Measurements from ENCODE around the gene UBIAD1. TPM values are rescaled to one million over a fixed set of nuclear protein-coding genes. Genes with fewer than 3 reads are reported as not detected.

The UBIAD1 gene
- total RNA-seq, 1 experiment from 2014 or later, result 13.6 TPM

DNA sequence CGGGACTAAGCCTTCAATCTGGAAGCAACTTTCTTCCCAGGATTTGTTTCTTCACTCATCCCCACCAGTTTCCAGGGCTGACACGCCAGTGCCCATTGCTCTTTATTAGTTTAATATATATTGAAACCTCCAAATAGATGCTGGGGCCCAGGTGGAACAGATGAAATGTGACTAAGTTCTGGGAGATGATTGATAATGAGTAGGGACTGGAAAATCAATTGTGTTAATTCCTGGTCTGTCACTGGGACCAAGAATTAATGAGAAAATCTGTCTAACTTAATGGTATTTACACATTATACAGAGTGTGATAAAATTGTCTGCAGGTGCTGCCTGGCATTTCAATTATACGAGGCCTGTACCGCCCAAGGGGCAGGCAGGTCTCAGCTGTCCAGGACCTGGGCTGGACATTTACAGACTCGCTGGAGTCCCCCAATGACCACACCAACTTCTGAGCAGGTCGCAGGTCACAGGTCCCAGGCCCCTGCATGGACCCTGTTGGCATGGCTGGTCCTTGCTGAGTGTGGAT lies 35.8 kb downstream of the UBIAD1 start:
- DNase-seq (ENCODE audit: extremely low read depth, low read depth), result no peak

DNA sequence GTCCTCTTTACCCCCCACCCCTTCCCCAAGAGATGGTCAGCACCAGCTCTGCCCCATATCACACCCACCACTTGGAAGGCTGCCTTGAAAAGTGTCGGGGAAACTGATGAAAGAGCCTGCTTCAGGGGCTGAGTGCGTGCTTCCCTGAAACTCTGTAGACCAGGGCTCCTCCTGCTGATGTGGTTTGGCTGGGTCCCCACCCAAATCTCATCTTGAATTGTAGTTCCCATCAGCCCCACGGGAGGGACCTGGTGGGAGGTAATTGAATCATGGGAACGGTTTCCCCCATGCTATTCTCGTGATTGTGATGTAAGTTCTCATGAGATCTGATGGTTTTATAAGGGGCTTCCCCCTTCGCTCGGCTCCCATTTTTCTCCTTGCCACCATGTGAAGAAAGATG lies 36.4 kb downstream of the UBIAD1 start:
- DNase-seq (ENCODE audit: extremely low read depth, low read depth), result no peak

DNA sequence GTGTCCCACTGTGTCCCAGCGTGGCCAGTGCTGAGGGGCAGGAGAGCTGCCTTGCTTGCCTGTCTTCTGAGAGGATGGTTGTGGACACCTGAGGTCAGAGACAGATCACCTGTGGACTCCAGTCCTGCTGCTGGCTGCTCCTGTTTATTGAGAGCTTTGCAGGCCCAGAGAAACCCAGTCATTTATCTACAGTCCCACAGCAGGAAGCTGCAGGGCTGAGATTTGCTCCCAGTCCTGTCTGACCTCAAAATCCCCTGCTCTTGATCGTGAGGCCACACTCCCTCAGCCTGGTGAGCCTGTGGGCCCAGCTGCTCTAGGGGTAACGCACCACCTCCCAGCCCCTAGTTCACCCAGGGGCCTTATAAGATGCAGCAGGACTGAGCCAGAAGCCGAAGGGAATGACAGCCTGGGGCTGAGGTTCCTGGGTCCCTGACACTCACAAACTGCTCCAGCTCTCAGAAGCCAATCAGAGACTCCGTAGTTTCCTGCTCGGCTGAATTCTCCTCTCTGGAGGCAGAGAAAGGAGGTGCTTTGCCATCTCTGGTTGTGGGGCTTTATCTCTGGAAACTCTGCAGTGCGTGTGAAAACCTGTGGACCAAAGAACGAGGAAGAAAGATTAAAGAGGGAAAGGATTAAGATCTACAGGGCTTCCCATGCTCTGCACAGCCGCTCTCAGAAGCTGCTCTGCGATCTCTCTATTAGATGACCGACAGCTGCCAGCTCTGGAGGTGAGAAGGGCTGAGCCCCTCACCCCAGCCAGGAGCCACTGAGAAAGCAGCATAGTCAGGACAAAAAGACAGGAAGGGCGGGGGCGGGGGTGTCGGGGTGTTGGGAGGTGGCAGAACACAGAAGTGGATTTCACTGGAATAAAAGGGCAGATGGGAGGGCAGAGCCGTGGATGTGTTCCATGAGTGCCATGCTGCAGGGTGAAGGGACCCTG lies 39.1 kb downstream of the UBIAD1 start:
- no peak for DNase-seq (ENCODE audit: extremely low read depth, low read depth)

DNA sequence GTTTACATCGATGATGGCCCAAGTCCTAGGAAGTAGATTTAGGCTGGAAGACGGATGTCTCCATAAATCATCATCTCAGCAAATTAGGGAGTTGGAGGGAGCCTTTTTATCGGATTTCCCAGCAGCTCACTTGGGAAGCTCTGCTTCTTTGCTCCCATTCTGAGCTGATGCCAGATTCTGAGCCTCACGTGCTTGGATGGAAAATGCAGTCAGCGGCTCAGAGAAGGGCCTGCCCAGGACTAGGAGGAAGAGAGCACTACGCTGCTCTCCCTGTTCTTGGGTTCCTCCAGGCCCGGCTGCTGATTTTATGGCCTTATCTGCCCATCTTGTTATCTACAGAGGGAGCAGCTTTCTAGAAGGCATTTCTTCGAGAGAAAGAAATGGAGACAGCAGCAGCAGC lies 42.0 kb downstream of the UBIAD1 start:
- DNase-seq (ENCODE audit: extremely low read depth, low read depth), result no peak

DNA sequence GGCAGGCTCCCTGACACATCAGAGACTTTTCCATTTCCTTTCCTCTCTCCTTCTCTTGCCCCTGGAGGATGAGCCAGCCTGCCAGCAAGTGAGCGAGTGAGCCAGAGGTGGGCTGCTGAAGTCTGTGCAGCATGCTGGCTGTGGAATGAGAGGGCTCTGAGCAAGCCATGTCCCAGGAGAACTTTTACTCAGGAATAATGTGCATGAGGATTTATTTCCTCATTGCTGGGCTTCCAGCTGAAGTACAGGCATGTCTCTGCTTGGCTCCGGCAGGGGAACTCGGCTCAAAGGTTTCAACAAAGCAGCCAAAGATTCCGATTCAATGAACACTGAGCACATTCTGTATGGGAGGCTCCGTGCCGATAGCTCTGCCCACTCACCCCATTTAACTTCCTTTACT lies 43.7 kb downstream of the UBIAD1 start:
- no peak for DNase-seq (ENCODE audit: extremely low read depth, low read depth)

DNA sequence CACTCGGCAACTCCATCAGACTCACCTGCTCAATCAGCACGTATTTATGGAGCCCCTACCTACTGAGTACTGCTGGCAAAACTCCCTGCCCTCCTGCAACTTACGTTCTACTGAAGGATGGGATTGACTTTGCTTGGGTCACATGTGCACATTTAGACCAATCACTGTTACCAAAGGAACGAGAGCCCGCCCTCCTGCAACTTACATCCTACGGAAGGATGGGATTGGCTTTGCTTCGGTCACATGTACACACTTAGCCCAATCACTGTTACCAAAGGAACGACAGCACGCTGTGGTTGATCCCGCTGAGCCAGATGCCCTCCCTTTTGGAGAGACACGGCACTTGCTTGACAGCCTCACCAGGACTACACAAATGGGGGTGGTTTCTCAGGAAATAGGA lies 46.0 kb downstream of the UBIAD1 start:
- DNase-seq (ENCODE audit: extremely low read depth, low read depth), result no peak

DNA sequence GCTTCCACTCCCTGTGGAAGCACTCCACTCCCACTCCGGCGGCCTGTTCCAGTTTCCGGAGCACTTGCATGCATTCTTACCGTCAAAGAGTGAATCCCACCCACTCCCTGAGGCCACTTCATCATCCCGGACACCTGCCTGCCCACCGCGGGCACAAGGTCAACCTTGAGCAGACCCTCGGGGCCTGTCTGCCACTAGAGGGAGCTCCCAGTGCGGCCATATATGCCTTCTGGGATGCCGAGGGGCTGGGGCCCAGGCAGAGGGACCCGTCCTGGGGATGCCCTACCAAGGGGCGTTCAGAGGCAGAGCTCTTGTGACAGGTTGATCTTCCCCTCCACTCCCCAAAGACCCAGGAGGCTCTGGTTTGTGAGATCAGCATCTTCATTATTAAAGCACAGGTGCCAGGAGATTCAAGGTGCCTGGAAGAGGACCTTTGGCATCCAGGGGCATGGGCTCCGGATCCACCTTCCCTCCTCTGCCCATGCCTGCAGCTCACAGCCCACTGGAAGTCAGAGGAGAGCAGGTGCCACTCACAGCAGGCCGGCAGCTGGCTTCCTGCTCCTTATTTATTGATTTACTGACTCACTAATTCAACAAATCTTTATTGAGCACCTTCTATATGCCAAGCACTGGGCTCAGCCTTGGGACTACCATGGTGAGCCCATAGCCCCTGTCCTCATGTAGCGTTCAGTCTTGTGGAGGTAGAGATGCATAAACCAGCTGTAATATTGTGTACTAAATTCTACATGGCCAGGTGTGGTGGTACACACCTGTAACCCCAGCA lies 47.3 kb downstream of the UBIAD1 start:
- DNase-seq (ENCODE audit: extremely low read depth, low read depth), result no peak

DNA sequence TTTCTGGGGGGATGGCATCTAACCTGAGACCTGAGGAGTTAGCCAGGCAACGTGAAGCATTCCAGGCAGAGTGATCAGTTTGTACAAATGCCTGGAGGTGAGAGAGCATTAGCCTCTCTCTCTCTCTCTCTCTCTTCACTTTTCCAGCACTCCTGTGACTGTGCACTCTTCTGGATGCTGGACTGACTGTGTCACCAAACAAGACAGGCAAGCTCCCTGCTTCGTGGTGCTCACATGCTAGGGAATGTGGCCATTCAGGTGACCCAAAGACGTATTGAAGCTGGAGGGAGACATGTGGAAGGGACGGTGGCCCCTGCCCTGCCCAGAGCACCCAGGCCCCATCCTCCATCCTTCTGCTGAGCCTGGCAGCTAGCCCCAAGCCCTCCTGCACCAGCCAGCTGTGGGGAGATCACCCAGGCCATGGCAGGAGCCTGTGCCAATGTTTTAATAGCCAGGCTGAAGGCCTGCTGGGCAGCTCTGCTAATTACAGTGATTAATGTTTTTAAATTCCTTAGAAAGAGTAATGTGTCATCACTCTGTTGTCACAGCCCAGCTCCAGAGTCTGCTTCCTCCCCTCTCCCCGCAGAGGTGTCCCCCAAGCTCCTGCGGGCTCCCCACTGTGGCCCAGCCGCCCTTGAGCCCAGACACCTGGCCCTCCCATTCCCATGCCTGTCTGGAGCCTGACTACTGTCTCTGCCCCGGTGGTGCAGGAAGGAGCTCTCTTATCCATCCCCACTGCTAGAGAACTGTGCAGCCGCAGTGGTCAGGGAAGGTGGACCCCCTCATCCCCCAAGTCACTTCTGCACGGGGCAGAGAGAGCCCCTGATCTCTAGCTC lies 48.9 kb downstream of the UBIAD1 start:
- DNase-seq (ENCODE audit: extremely low read depth, low read depth), result no peak

DNA sequence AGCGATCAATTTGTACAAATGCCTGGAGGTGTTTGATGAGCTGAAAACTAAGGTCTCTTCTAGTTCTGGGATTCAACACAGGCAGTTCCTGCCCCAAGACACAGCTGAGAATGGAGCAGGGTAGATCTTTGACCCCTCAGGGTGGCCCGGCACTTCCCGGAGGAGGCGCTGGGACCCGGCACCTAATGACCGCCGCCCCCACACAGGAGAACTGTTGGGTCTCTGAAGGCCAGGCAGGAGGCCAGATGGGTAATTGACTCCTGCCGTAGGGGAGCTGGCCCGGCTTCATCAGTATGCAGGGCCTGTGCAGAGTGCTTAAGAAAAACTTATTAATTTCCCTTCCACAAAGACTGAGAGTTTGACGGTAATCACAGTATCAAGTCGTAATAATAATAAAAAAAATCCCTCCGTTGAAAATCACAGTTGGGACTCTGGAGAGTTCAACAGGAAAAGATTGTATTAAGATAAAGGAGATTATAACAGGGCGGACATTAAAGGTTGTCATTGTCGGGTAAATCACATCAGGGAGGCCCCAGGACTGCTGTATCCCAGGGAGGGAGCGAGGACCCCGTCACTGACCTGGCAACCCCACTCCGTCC lies 51.7 kb downstream of the UBIAD1 start:
- DNase-seq (ENCODE audit: extremely low read depth, low read depth), result no peak

DNA sequence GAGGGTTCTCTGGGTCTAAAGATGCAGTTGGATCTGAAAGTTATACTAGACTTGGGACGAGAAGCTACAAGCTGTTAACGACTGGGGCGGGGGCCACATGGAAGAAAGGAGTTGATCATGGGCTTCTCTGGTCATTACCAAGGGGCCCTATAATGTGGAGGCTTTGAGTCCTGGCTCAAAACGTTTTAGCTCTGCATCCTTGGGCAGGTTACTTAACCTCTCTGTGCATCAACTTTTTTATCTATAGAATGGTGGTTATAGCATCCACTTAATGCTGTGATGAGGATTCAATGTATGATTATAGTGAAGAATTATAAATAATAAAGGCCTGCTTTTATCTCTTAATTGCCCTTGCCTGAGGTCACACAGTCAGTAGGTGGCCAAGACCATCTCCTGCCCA lies 53.1 kb downstream of the UBIAD1 start:
- DNase-seq (ENCODE audit: extremely low read depth, low read depth), result no peak

DNA sequence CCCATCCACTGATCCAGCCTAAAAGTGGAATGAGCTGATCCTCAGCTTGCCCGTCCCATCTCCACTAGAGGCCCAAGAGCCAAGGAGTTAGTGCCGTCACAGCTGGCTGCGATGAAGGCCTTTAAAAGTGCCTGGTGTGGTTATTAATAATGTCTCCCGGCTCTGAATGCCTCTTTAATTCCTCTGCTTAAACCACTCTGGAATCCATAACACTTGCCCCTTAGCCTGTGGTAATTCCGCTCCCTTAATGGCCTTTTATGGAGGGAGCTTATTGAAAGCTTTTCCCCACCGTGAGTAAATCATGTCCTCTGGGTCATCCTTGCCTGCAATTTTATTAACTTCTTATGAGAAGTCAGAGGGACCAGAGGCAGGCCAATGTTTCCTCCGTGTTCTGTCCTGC lies 55.4 kb downstream of the UBIAD1 start:
- DNase-seq (ENCODE audit: extremely low read depth, low read depth), result no peak

DNA sequence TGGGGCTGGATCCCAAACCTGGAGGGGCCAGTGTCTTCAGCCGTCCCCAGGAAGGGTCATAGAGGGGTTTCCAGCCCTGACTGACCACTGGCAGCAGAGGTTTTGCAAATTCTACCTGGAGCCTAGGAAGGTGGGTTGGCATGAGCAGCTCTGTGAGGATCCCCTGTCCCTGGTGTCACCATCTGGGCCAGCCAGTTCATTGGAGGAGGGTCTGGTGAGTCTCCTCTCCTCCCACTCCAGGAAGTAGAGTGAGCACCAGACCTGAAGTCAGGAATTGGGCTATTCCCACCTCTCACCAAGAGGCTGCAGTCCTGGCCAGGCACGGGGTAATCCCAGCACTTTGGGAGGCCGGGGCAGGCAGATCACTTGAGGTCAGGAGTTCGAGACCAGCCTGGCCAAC lies 57.4 kb downstream of the UBIAD1 start:
- DNase-seq (ENCODE audit: extremely low read depth, low read depth), result no peak

DNA sequence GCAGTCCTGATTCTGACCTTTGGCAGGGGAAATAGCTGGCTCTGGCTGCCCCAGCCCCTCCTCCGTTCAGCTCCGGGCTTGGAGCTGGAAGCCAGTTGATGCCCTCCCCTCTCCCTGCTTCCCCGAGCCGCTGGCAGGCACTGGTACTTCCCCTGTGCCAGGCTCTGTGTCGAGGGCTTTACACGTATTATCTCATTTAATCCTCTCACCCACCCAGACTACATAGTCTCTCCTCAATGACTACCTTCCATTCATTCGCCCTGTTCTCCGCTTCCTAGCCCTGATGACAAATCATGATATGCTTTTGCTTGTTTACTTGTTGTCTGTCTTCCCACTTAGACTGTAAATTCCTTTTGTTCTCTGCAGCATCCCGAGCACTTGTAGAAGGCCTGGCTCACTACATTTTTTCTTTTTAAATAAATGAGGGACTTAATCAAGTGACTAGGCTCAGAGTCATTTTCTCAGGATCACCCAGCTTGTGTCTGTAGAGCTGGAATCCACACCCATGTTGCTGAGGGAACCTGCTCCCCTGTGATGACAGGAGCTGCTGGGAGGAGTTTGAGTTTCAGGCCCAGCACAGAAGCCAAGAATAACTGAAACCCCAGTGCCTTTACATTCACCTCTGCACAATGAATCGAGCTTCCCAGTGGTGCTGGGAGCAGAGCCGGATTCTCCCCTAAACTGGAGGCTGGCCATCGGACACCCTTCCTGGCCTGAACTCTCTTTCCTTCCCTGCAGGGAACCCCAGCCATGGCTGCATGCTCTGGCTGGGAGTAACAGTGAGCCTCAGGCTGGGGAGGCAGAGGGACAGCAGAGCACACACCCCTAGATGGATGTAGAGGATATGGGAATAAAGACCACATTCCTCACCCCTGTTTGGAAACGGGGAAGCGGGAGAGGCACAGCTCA lies 58.3 kb downstream of the UBIAD1 start:
- no peak for DNase-seq (ENCODE audit: extremely low read depth, low read depth)

DNA sequence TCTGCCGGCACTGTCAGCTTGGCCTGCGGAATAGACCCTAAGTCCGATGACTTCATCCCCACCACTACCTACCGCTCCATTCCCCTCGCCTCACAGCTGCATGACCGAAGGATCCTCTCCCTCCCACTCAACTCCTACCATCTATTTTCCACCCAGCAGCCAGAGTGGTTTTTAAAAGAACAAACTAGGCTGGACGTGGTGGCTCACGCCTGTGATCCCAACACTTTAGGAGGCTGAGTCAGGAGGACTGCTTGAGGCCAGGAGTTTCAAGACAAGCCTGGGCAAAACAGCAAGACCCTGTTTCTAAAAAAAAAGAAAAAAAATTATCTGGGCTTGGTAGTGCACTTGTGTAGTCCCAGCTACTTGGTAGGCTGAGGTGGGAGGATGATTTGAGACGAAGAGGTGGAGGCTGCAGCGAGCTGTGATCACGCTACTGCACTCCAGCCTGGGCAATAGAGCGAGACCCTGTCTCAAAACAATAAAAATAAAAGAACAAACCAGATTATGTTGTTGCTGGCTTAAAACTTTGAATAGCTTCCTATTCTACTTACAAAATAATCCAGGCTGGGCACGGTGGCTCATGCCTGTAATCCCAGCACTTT lies 59.0 kb downstream of the UBIAD1 start:
- DNase-seq (ENCODE audit: extremely low read depth, low read depth), result no peak

DNA sequence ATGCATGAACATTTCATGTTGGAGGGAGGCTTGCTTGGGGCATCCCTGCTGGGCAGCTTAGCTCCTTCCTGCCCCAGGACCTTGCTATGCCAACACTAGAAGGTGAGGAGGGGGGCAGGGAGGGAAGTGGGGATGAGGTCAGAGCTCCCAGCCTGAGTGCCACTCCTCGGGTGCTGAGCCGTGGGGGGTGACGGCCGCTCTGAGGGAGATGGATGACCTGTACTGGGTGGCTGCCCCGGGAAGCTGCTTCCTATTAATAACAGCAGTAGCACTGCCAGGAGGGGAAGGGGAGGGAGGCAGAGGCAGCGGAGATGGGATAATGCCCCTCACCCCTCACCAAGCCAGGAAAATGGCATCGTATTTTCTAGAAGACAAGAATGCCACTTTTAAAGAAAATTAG lies 60.6 kb downstream of the UBIAD1 start:
- DNase-seq (ENCODE audit: extremely low read depth, low read depth), result no peak

DNA sequence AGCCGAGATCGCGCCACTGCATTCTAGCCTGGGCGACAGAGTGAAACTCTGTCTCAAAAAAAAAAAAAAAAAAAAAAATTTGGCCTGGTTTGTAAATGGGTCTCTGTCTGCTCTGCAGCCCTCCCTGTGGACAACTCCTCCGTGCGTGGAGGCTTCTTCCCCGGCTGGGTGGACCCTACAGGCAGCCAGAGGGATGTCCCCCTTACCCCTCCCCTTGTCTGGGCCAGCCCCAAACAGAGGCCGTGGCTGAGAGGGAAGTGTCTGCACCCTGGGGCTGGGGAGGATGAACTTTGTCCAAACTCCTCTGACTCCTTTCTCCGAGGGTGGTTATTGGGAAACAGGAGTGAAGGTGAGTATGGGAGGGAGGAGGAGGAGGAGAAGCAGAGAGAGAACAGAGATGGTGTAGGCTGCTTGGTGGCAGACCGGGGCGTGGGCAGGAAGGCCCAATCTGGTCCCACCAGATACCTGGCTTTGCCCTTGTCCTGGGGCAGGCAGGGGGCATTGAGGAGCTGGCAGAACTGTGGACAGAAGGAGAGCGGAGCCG lies 61.3 kb downstream of the UBIAD1 start:
- no peak for DNase-seq (ENCODE audit: extremely low read depth, low read depth)

DNA sequence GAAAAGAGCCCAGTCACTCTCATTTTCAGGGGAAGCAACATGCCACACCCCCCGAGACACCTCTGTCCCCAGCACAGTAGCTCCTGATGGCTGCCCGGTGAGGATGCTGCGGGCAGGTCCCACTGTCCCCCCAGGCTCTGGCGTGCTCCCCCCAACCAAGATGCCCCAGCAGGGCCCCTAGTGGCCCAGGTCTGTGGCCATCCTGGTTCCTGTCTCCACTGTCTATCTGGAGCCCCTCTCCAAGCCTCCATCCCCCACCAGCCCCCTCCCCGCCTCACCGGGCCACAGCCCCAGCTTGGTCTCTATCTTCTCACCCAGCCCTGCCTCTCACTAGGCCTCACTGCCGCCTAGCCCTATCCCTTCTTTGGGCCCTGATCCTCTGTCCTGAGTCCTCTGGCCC lies 61.8 kb downstream of the UBIAD1 start:
- DNase-seq (ENCODE audit: extremely low read depth, low read depth), result no peak

DNA sequence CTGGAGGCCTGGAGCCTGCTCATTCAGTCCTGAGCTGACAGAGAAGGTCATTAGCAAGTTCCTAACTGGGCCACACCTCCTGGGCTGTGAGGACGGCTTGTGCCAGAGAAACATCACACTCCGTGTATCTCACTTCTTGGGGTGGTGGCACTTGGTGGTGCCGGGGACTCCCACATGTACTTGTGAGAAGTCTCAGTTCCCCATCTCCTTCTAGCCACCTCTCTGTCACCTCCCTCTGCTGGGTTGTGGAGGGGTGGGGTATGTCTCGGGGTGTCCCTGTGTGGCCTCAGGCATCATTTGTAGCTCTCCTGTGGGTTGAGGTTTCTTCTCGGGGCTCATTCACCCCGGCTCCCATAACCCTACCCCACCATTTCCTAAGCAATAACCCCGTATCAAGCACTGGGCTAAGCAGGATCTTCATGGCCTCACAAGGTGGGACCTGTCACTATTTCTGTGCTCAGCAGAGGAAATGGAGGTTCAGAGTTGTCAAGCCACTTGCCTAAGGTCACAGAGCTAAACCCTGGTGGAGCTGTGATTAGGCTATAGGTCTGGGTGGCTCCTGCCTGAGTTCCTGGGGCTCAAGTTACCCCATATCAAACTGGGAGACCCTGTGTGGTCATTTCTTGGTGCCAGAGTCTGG lies 62.5 kb downstream of the UBIAD1 start:
- no peak for DNase-seq (ENCODE audit: extremely low read depth, low read depth)

Measured in NCI-H460 (cell line).